ENCODE results near the gene MSI1.
"Not testable (repeated sequence)": the region's sequence is repeated elsewhere in the genome, so short reads cannot be mapped to it uniquely, and the experiment has no call there.

The MSI1 gene

GRCh38 chr12:120353556-120354317, 15.2 kb downstream of the MSI1 start:
- DNase-seq (ENCODE audit: low spot score): no peak

GRCh38 chr12:120353136-120353535, 15.8 kb downstream of the MSI1 start:
- no peak for DNase-seq (ENCODE audit: low spot score)

GRCh38 chr12:120352117-120352516, 16.8 kb downstream of the MSI1 start:
- no peak for DNase-seq (ENCODE audit: low spot score)

- no peak for DNase-seq (ENCODE audit: low spot score)
Observed at GRCh38 chr12:120350576-120351350, 18.2 kb downstream of the MSI1 start.

- DNase-seq (ENCODE audit: low spot score): no peak
Observed at GRCh38 chr12:120347766-120348165, 21.2 kb downstream of the MSI1 start.

- no peak for DNase-seq (ENCODE audit: low spot score)
Observed at GRCh38 chr12:120346681-120347080, 22.3 kb downstream of the MSI1 start.

- DNase-seq (ENCODE audit: low spot score): no peak
Observed at GRCh38 chr12:120346031-120346430, 22.9 kb downstream of the MSI1 start.

- no peak for DNase-seq (ENCODE audit: low spot score)
Observed at GRCh38 chr12:120343692-120344091, 25.3 kb downstream of the MSI1 start.

- no peak for DNase-seq (ENCODE audit: low spot score)
Observed at GRCh38 chr12:120343039-120343537, 25.9 kb downstream of the MSI1 start.

GRCh38 chr12:120342175-120343038, 26.6 kb downstream of the MSI1 start:
- no peak for DNase-seq (ENCODE audit: low spot score)

GRCh38 chr12:120339256-120339655, 29.7 kb downstream of the MSI1 start:
- DNase-seq (ENCODE audit: low spot score): no peak

GRCh38 chr12:120337730-120338129, 31.2 kb downstream of the MSI1 start:
- no peak for DNase-seq (ENCODE audit: low spot score)

- DNase-seq (ENCODE audit: low spot score): not testable (repeated sequence)
Observed at GRCh38 chr12:120336392-120336791, 32.6 kb downstream of the MSI1 start.

- DNase-seq (ENCODE audit: low spot score): peak; percentile 24
Observed at GRCh38 chr12:120335447-120335846, 33.5 kb downstream of the MSI1 start.

- no peak for DNase-seq (ENCODE audit: low spot score)
Observed at GRCh38 chr12:120332523-120332922, 36.4 kb downstream of the MSI1 start.

- DNase-seq (ENCODE audit: low spot score): no peak
Observed at GRCh38 chr12:120332041-120332440, 36.9 kb downstream of the MSI1 start.

- DNase-seq (ENCODE audit: low spot score): no peak
Observed at GRCh38 chr12:120331390-120331789, 37.6 kb downstream of the MSI1 start.

GRCh38 chr12:120328228-120328627, 40.7 kb downstream of the MSI1 start:
- no peak for DNase-seq (ENCODE audit: low spot score)

GRCh38 chr12:120327593-120327992, 41.4 kb downstream of the MSI1 start, which contains the start of gene PLA2G1B:
Gene PLA2G1B, minus strand, starts transcription at chr12:120327779. Its CDS starts 26 bp downstream, at chr12:120327753.
- no peak for DNase-seq (ENCODE audit: low spot score)

GRCh38 chr12:120324841-120325417, 44.0 kb downstream of the MSI1 start:
- no peak for DNase-seq (ENCODE audit: low spot score)

GRCh38 chr12:120323772-120324171, 45.2 kb downstream of the MSI1 start:
- no peak for DNase-seq (ENCODE audit: low spot score)
